ENCODE results near the gene EBF4.
"Not testable (repeated sequence)": the region's sequence is repeated elsewhere in the genome, so short reads cannot be mapped to it uniquely, and the experiment has no call there.

The EBF4 gene

GRCh38 chr20:2760297-2760951, 67.8 kb downstream of the EBF4 start:
- DNase-seq, result no peak

- DNase-seq, result no peak
These were observed 68.3 kb downstream of the EBF4 start for GRCh38 chr20:2760952-2761305.

GRCh38 chr20:2761885-2762284, 69.3 kb downstream of the EBF4 start:
- DNase-seq, result no peak

- DNase-seq, result no peak
These were observed 70.1 kb downstream of the EBF4 start for GRCh38 chr20:2762578-2763131.

GRCh38 chr20:2763186-2763585, 70.6 kb downstream of the EBF4 start:
- DNase-seq, result no peak

- no peak for DNase-seq
These were observed 75.4 kb downstream of the EBF4 start for GRCh38 chr20:2767768-2768631.

GRCh38 chr20:2768632-2769015, 76.0 kb downstream of the EBF4 start:
- DNase-seq, result no peak

GRCh38 chr20:2770091-2770490, 77.5 kb downstream of the EBF4 start:
- not testable (repeated sequence) for DNase-seq

- DNase-seq, result no peak
These were observed 79.1 kb downstream of the EBF4 start for GRCh38 chr20:2771631-2772080.

GRCh38 chr20:2773812-2774211, 81.2 kb downstream of the EBF4 start:
- no peak for DNase-seq

- DNase-seq, result no peak
These were observed 82.6 kb downstream of the EBF4 start for GRCh38 chr20:2775139-2775538.

- DNase-seq, result no peak
These were observed 86.2 kb downstream of the EBF4 start for GRCh38 chr20:2778602-2779321.

- DNase-seq, result no peak
These were observed 88.4 kb downstream of the EBF4 start for GRCh38 chr20:2780948-2781347.

- DNase-seq, result no peak
These were observed 91.5 kb downstream of the EBF4 start for GRCh38 chr20:2783908-2784566.

GRCh38 chr20:2793471-2793870, 100.9 kb downstream of the EBF4 start:
- no peak for DNase-seq

GRCh38 chr20:2794202-2794748, 101.7 kb downstream of the EBF4 start:
- no peak for DNase-seq

GRCh38 chr20:2794866-2795447, 102.4 kb downstream of the EBF4 start:
- DNase-seq, result no peak

GRCh38 chr20:2795451-2795850, 102.9 kb downstream of the EBF4 start:
- DNase-seq, result no peak

GRCh38 chr20:2796011-2796660, 103.6 kb downstream of the EBF4 start:
- DNase-seq, result no peak

- no peak for DNase-seq
These were observed 104.8 kb downstream of the EBF4 start for GRCh38 chr20:2797136-2797983.
